ENCODE measurements around the gene CTH. TPM values are rescaled to one million over a fixed set of nuclear protein-coding genes. Genes with fewer than 3 reads are reported as not detected.

CTH gene
- total RNA-seq, 1 experiment from 2014 or later = 23.5 TPM

DNA sequence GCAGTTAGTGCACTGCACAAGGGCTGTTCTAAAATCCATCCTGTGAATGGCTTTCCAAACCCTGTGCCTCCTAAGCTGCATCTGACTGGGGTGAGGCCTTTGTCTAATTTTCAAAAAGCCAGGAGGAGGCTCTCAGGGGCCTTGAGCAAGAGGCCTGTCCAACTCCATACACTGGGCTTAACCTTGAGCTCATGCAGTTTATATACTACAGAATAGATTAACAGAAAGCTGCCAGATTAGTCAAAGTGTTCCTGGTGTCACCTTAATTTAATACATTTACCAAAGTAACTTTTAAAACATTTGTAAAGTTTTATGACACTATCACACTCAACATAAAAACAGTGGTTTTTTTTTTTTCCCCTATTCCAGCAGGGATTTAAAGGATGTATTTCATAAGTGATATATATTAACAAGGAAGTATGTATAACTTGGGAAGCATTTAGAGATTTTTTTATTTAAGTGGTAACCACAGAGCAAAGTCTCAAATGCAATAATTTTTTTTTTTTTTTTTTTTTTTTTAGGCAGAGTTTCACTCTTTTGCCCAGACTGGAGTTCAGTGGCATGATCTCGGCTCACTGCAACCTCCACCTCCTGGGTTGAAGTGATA lies 23.3 kb downstream of the CTH start:
- H3K27me3 ChIP-seq (replicated peaks; ENCODE audit: insufficient read depth, low read depth, low read length, poor library complexity) = no peaks in the 10 kb centered on the region
- DNase-seq (ENCODE audit: low spot score) = no peak
- intact Hi-C loops (cut with micrococcal nuclease; ENCODE audit: unreplicated experiment) = loop anchor here (10.0 kb wide), 1 partner anchor 610 kb away; the partner anchor contains the start of gene PTGER3
- H3K4me1 ChIP-seq (ENCODE audit: insufficient read depth, low read length, poor library complexity, severe bottlenecking) = peaks cover 10% of the 10 kb centered on the region
- no peak for TF ChIP-seq EZH2 (IDR thresholded peaks at IDR 0.05; ENCODE audit: borderline replicate concordance, low read depth, low read length, poor library complexity, severe bottlenecking)
- TF ChIP-seq, protein P1, sequence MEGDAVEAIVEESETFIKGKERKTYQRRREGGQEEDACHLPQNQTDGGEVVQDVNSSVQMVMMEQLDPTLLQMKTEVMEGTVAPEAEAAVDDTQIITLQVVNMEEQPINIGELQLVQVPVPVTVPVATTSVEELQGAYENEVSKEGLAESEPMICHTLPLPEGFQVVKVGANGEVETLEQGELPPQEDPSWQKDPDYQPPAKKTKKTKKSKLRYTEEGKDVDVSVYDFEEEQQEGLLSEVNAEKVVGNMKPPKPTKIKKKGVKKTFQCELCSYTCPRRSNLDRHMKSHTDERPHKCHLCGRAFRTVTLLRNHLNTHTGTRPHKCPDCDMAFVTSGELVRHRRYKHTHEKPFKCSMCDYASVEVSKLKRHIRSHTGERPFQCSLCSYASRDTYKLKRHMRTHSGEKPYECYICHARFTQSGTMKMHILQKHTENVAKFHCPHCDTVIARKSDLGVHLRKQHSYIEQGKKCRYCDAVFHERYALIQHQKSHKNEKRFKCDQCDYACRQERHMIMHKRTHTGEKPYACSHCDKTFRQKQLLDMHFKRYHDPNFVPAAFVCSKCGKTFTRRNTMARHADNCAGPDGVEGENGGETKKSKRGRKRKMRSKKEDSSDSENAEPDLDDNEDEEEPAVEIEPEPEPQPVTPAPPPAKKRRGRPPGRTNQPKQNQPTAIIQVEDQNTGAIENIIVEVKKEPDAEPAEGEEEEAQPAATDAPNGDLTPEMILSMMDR (conservative IDR thresholded peaks at IDR 0.05; ENCODE audit: low read depth, low read length) = no peak
- H3K4me3 ChIP-seq (ENCODE audit: low read depth, low read length, poor library complexity, severe bottlenecking) = no peak overlapping the region
- H3K9me3 ChIP-seq (ENCODE audit: low read depth, low read length, poor library complexity, severe bottlenecking) = no peaks in the 10 kb centered on the region
- peaks cover 72% of the 10 kb centered on the region for H3K36me3 ChIP-seq (ENCODE audit: insufficient read depth, low read length, poor library complexity, severe bottlenecking)
- ChIA-PET POLR2A (ENCODE audit: low non-redundant PET) (interaction anchor here (0.5 kb wide), 1 partner anchor 57 kb away, joined by 3 read pairs; no protein-coding TSS in a partner anchor), CTCF (interaction anchor here (0.7 kb wide), 1 partner anchor 80 kb away, joined by 7 read pairs; the partner anchor contains the start of gene ANKRD13C)
- no peak overlapping the region for H3K27ac ChIP-seq (ENCODE audit: low read depth, low read length, poor library complexity, severe bottlenecking)
- BruUV-seq (replicated peaks) = no TSS peak

DNA sequence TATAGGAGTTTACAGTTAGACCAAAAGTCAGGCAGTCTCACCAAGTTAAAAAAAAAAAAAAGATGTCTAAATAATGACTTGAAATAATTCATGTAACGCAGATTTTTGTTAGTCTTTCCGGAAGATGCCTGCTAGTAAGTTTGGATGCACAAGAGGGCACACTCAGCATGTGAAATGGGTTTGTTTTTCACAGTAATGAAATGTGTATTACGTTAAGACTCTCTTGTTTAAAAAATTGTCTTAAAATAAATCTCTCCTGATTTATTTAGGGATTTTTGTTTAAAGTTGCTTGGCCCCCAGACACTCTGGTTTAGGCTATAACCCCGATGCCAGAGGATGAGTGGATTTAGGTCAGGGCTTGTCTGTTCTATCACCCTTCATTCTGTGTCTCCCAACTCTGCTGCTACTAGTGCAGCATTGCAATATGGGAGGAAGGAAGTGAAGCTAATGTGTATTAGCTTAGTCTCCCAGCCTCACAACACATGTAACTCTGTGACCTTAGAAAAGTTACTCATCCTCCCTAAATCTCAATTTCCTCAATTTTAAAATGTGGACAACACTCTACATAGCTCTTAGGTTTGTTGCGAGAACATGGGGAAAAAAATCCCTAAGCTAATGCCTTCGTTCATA lies 25.7 kb downstream of the CTH start:
- TF ChIP-seq, protein P1 (conservative IDR thresholded peaks at IDR 0.05; ENCODE audit: low read depth, low read length) = peak; percentile 66
- TF ChIP-seq EZH2 (IDR thresholded peaks at IDR 0.05; ENCODE audit: borderline replicate concordance, low read depth, low read length, poor library complexity, severe bottlenecking) = no peak
- Histone ChIP-seq H3K27ac (ENCODE audit: low read depth, low read length, poor library complexity, severe bottlenecking) (no peak overlapping the region), H3K9me3 (ENCODE audit: low read depth, low read length, poor library complexity, severe bottlenecking) (no peaks in the 10 kb centered on the region), H3K36me3 (ENCODE audit: insufficient read depth, low read length, poor library complexity, severe bottlenecking) (peaks cover 55% of the 10 kb centered on the region), H3K4me3 (ENCODE audit: low read depth, low read length, poor library complexity, severe bottlenecking) (no peak overlapping the region), H3K27me3 (replicated peaks; ENCODE audit: insufficient read depth, low read depth, low read length, poor library complexity) (no peaks in the 10 kb centered on the region), H3K4me1 (ENCODE audit: insufficient read depth, low read length, poor library complexity, severe bottlenecking) (peaks cover 9% of the 10 kb centered on the region)
- ChIA-PET CTCF (interaction anchor here (0.6 kb wide), 1 partner anchor 46 kb away, joined by 3 read pairs; no protein-coding TSS in a partner anchor), POLR2A (ENCODE audit: low non-redundant PET) (no interaction called here)
- intact Hi-C loops (cut with micrococcal nuclease; ENCODE audit: unreplicated experiment) = loop anchor here (1.0 to 10.0 kb wide), 3 partner anchors 52 to 608 kb away; partner anchors contain the start of gene PTGER3
- no TSS peak for BruUV-seq (replicated peaks)
- DNase-seq (ENCODE audit: low spot score) = peak; percentile 64

DNA sequence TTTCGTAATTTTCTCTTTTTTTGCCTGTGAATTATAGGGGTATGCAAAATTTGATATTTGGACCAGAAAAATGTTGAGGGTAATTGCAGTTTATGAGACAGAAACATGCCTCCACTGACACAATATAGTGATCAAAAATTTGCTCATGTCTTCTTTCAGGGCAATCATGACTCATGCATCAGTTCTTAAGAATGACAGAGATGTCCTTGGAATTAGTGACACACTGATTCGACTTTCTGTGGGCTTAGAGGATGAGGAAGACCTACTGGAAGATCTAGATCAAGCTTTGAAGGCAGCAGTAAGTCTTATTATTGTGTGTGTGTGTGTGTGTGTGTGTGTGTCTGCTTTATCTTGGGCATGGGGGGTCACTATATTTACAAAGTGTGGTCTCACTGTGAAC lies 27.5 kb downstream of the CTH start:
- Histone ChIP-seq H3K27ac (ENCODE audit: low read depth, low read length, poor library complexity, severe bottlenecking) (no peak overlapping the region), H3K4me3 (ENCODE audit: low read depth, low read length, poor library complexity, severe bottlenecking) (no peak overlapping the region), H3K27me3 (replicated peaks; ENCODE audit: insufficient read depth, low read depth, low read length, poor library complexity) (no peaks in the 10 kb centered on the region), H3K36me3 (ENCODE audit: insufficient read depth, low read length, poor library complexity, severe bottlenecking) (peaks cover 41% of the 10 kb centered on the region), H3K4me1 (ENCODE audit: insufficient read depth, low read length, poor library complexity, severe bottlenecking) (peaks cover 25% of the 10 kb centered on the region), H3K9me3 (ENCODE audit: low read depth, low read length, poor library complexity, severe bottlenecking) (no peaks in the 10 kb centered on the region)
- intact Hi-C loops (cut with micrococcal nuclease; ENCODE audit: unreplicated experiment) = loop anchor here (5.0 to 10.0 kb wide), 2 partner anchors 69 to 606 kb away; partner anchors contain the start of gene PTGER3
- no peak for TF ChIP-seq EZH2 (IDR thresholded peaks at IDR 0.05; ENCODE audit: borderline replicate concordance, low read depth, low read length, poor library complexity, severe bottlenecking)
- TF ChIP-seq, protein P1 (conservative IDR thresholded peaks at IDR 0.05; ENCODE audit: low read depth, low read length) = no peak
- peak; percentile 49 for DNase-seq (ENCODE audit: low spot score)
- CTCF ChIA-PET = no interaction called here
- POLR2A ChIA-PET (ENCODE audit: low non-redundant PET) = no interaction called here
- no TSS peak for BruUV-seq (replicated peaks)
